Renal pelvis (tissue), 3 donors: ENCODE results near the gene SEMA5B. TPM values are rescaled to one million over a fixed set of nuclear protein-coding genes. Genes with fewer than 3 reads are reported as not detected.

Experiments
- polyA plus RNA-seq, 3 donors: library from polyadenylated mRNA; unstranded; fragments of 120-200 nt; gene quantifications; one replicate each; pipeline ENCODE4 v1.2.1, GENCODE V29; 2013; ENCODE audit not compliant: insufficient read length in 3 of 3

The SEMA5B gene
- polyA plus RNA-seq, 3 donors = 25.2 to 30.7 (median 28.6) TPM

Other genes with a start within 250 kb of the SEMA5B start
- gene HSPBAP1, start 233.9 kb downstream of the SEMA5B start, polyA plus RNA-seq = 10 to 100 TPM in 2 of 3 donors, 1 to 10 TPM in 1; 9.5 to 15.3 (median 13.6) TPM
- 10 to 100 TPM; 13.5 to 16.3 (median 14.2) TPM for gene SLC49A4, start 232.7 kb downstream of the SEMA5B start, polyA plus RNA-seq
- gene PDIA5, start 39.3 kb upstream of the SEMA5B start, polyA plus RNA-seq = 10 to 100 TPM; 25.2 to 30.4 (median 25.9) TPM
- 10 to 100 TPM; 23.9 to 29.0 (median 24.8) TPM for gene SEC22A, start 174.2 kb upstream of the SEMA5B start, polyA plus RNA-seq